Measurements from ENCODE around the gene RAB27A.

RAB27A gene

DNA sequence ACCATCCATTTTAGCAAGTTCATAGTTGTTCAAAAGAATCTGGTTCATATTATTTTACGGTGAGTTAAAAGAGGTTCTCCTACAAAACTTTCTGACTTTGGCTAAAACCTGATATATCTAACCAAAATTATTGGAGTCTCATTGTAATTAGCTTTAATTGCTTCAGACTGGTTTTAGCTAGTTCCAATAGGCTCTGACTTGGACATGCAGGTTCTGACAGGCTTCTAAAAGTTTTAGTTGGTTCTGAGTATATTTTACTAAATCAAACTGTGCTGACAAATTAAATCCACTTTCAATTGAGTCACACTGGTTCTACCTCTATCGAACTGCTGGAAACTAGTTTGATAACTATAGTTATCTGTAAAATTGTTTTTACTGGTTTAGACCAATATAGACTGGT, 50.7 kb downstream of the RAB27A start:
- no peak for TF ChIP-seq TAF1 (IDR thresholded peaks at IDR 0.05; ENCODE audit: low read depth)
- TF ChIP-seq NFIC (IDR thresholded peaks at IDR 0.05) = no peak
- no peak for TF ChIP-seq TEAD4 (IDR thresholded peaks at IDR 0.05)
- TF ChIP-seq CREB1 (IDR thresholded peaks at IDR 0.05; ENCODE audit: low read depth) = no peak
- no peak for TF ChIP-seq EP300 (IDR thresholded peaks at IDR 0.05; ENCODE audit: borderline replicate concordance)
- TF ChIP-seq CEBPB (IDR thresholded peaks at IDR 0.05) = no peak
- TF ChIP-seq, protein P1, sequence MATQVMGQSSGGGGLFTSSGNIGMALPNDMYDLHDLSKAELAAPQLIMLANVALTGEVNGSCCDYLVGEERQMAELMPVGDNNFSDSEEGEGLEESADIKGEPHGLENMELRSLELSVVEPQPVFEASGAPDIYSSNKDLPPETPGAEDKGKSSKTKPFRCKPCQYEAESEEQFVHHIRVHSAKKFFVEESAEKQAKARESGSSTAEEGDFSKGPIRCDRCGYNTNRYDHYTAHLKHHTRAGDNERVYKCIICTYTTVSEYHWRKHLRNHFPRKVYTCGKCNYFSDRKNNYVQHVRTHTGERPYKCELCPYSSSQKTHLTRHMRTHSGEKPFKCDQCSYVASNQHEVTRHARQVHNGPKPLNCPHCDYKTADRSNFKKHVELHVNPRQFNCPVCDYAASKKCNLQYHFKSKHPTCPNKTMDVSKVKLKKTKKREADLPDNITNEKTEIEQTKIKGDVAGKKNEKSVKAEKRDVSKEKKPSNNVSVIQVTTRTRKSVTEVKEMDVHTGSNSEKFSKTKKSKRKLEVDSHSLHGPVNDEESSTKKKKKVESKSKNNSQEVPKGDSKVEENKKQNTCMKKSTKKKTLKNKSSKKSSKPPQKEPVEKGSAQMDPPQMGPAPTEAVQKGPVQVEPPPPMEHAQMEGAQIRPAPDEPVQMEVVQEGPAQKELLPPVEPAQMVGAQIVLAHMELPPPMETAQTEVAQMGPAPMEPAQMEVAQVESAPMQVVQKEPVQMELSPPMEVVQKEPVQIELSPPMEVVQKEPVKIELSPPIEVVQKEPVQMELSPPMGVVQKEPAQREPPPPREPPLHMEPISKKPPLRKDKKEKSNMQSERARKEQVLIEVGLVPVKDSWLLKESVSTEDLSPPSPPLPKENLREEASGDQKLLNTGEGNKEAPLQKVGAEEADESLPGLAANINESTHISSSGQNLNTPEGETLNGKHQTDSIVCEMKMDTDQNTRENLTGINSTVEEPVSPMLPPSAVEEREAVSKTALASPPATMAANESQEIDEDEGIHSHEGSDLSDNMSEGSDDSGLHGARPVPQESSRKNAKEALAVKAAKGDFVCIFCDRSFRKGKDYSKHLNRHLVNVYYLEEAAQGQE (IDR thresholded peaks at IDR 0.05; ENCODE audit: low read depth) = no peak
- TF ChIP-seq, protein P2, sequence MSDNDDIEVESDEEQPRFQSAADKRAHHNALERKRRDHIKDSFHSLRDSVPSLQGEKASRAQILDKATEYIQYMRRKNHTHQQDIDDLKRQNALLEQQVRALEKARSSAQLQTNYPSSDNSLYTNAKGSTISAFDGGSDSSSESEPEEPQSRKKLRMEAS (IDR thresholded peaks at IDR 0.05) = no peak
- no peak for TF ChIP-seq EGR1 (IDR thresholded peaks at IDR 0.05)
- TF ChIP-seq FOXM1 (IDR thresholded peaks at IDR 0.05; ENCODE audit: borderline replicate concordance, low read depth) = no peak
- no peak for TF ChIP-seq ZBTB7A (IDR thresholded peaks at IDR 0.05; ENCODE audit: low read depth)
- no peak for TF ChIP-seq TCF12 (IDR thresholded peaks at IDR 0.05; ENCODE audit: low read depth)
- TF ChIP-seq RAD21 (IDR thresholded peaks at IDR 0.05; ENCODE audit: low read depth) = no peak

DNA sequence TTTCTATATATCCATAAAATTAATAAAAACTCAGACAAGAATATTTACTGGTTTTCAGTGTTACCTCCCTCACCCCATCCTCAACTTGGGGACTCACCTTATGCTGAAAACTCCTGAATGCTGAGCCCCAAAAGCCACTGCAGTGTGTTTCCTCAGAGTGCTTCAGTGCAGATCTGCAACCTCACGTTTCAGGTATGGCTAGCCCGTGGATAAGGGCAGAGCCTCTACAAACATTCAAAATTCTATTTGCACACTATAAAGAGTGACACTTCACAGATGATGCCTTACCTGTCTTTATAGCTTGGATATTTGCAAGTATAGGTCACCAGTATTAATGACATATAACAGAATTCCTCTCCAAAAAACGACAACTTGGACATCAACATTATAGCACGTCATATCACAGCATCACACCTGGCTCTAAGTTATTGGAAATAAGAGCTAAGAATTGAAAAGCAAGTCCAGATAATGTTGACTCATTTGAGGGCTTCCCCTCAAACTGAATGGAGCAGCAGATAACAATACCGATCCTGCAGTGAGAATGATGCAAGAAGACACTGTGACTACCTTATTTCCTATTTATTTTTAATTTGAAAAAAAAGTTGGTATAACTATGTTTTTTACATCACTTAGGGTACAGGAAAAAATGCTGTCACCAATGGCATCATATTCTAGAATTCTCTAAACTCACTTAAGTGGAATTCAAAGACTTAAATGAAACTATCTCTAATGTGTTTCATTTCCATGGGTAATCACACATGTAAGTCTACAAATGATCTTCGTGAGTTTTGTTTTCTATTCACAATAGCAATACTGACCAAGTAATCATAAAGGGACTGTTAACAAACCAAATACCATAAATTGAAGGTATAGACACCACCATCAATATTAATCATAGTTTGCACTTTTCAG, 52.1 kb downstream of the RAB27A start:
- no peak for TF ChIP-seq CEBPB (IDR thresholded peaks at IDR 0.05)
- TF ChIP-seq CREB1 (IDR thresholded peaks at IDR 0.05; ENCODE audit: low read depth) = no peak
- no peak for TF ChIP-seq NFIC (IDR thresholded peaks at IDR 0.05)
- TF ChIP-seq TCF12 (IDR thresholded peaks at IDR 0.05; ENCODE audit: low read depth) = no peak

DNA sequence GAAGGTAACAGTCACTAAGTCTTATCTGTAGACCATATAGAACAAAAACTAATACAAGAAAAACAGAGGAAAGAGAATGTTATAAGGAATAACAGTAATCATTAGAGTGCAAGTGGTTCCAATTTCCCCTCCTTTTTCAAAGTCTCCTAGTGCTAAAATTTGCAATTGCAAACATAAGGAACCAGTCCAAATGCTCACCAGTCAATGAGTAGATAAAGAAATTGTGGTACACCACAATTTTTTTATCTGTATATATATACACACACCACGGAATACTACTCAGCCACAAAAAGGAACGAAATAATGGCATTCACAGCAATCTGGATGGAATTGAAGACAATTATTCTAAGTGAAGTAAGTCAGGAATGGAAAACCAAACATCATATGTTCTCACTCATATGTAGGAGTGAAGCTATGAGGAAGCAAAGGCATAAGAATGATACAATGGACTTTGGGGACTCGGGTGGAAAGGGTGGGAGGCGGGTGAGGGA, 54.0 kb downstream of the RAB27A start:
- TF ChIP-seq, protein P1 (IDR thresholded peaks at IDR 0.05; ENCODE audit: low read depth) = no peak
- TF ChIP-seq TEAD4 (IDR thresholded peaks at IDR 0.05) (no peak), RAD21 (IDR thresholded peaks at IDR 0.05; ENCODE audit: low read depth) (no peak), TAF1 (IDR thresholded peaks at IDR 0.05; ENCODE audit: low read depth) (no peak), NFIC (IDR thresholded peaks at IDR 0.05) (no peak), EP300 (IDR thresholded peaks at IDR 0.05; ENCODE audit: borderline replicate concordance) (no peak), CREB1 (IDR thresholded peaks at IDR 0.05; ENCODE audit: low read depth) (no peak)
- TF ChIP-seq, protein P3, sequence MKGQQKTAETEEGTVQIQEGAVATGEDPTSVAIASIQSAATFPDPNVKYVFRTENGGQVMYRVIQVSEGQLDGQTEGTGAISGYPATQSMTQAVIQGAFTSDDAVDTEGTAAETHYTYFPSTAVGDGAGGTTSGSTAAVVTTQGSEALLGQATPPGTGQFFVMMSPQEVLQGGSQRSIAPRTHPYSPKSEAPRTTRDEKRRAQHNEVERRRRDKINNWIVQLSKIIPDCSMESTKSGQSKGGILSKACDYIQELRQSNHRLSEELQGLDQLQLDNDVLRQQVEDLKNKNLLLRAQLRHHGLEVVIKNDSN (IDR thresholded peaks at IDR 0.05) = no peak

DNA sequence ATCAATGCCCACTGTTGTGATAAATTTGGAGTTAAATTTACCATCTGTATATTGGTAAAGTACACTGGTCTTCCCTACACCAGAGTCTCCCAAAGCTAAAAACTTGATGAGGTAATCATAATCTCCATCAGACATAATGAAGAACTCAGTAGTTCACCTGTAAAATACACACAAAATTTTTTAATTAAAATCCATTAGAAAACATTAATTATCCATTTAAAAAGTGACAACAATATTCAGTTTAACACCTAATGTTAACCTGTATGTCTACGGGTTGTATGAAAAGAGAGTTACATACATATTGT, 54.9 kb downstream of the RAB27A start:
- TF ChIP-seq ZBTB7A (IDR thresholded peaks at IDR 0.05; ENCODE audit: low read depth) = no peak
- TF ChIP-seq TEAD4 (IDR thresholded peaks at IDR 0.05) = no peak
- no peak for TF ChIP-seq CREB1 (IDR thresholded peaks at IDR 0.05; ENCODE audit: low read depth)
- no peak for TF ChIP-seq RAD21 (IDR thresholded peaks at IDR 0.05; ENCODE audit: low read depth)
- TF ChIP-seq, protein P2 (IDR thresholded peaks at IDR 0.05) = no peak
- no peak for TF ChIP-seq CEBPB (IDR thresholded peaks at IDR 0.05)
- no peak for TF ChIP-seq EP300 (IDR thresholded peaks at IDR 0.05; ENCODE audit: borderline replicate concordance)
- TF ChIP-seq, protein P1 (IDR thresholded peaks at IDR 0.05; ENCODE audit: low read depth) = no peak
- no peak for TF ChIP-seq EGR1 (IDR thresholded peaks at IDR 0.05)
- no peak for TF ChIP-seq FOXM1 (IDR thresholded peaks at IDR 0.05; ENCODE audit: borderline replicate concordance, low read depth)
- no peak for TF ChIP-seq TAF1 (IDR thresholded peaks at IDR 0.05; ENCODE audit: low read depth)
- no peak for TF ChIP-seq YY1 (IDR thresholded peaks at IDR 0.05; ENCODE audit: low read depth)
- TF ChIP-seq TCF12 (IDR thresholded peaks at IDR 0.05; ENCODE audit: low read depth) = no peak
- TF ChIP-seq NFIC (IDR thresholded peaks at IDR 0.05) = no peak
- TF ChIP-seq, protein P3 (IDR thresholded peaks at IDR 0.05) = no peak
